Renal pelvis (tissue), 4 donors: ENCODE results near the gene ULK4. TPM values are rescaled to one million over a fixed set of nuclear protein-coding genes. Genes with fewer than 3 reads are reported as not detected.
"Not testable (repeated sequence)": the region's sequence is repeated elsewhere in the genome, so short reads cannot be mapped to it uniquely, and the experiment has no call there.

Experiments
- DNase-seq: peaks from one replicate; pipeline ENCODE4 v3.0.0-alpha.2; 2013
- polyA plus RNA-seq, 3 donors: library from polyadenylated mRNA; unstranded; fragments of 120-200 nt; gene quantifications; one replicate each; pipeline ENCODE4 v1.2.1, GENCODE V29; 2013; ENCODE audit not compliant: insufficient read length in 3 of 3

The ULK4 gene
- polyA plus RNA-seq, 3 donors = 4.9 to 5.6 (median 4.9) TPM

- no peak for DNase-seq
Observed at GRCh38 chr3:41963823-41964222, 1.9 kb upstream of the ULK4 start.

GRCh38 chr3:41960826-41961750, 815 bp downstream of the ULK4 start:
- DNase-seq = peak; percentile 54

GRCh38 chr3:41956574-41956973, 5.3 kb downstream of the ULK4 start:
- DNase-seq = no peak

- DNase-seq = no peak
Observed at GRCh38 chr3:41955192-41955591, 6.7 kb downstream of the ULK4 start.

- DNase-seq = no peak
Observed at GRCh38 chr3:41943311-41943843, 18.5 kb downstream of the ULK4 start.

- DNase-seq = no peak
Observed at GRCh38 chr3:41940393-41940792, 21.5 kb downstream of the ULK4 start.

- DNase-seq = no peak
Observed at GRCh38 chr3:41936384-41936783, 25.5 kb downstream of the ULK4 start.

GRCh38 chr3:41933154-41933676, 28.7 kb downstream of the ULK4 start:
- DNase-seq = peak; percentile 42

- DNase-seq = peak; percentile 21
Observed at GRCh38 chr3:41932464-41932863, 29.4 kb downstream of the ULK4 start.

GRCh38 chr3:41920406-41920965, 41.4 kb downstream of the ULK4 start:
- DNase-seq = peak; percentile 27

- no peak for DNase-seq
Observed at GRCh38 chr3:41915353-41915752, 46.5 kb downstream of the ULK4 start.

GRCh38 chr3:41912280-41912679, 49.6 kb downstream of the ULK4 start:
- no peak for DNase-seq

- DNase-seq = no peak
Observed at GRCh38 chr3:41907330-41908073, 54.4 kb downstream of the ULK4 start.

- DNase-seq = no peak
Observed at GRCh38 chr3:41900265-41900664, 61.6 kb downstream of the ULK4 start.

- DNase-seq = no peak
Observed at GRCh38 chr3:41898631-41899030, 63.3 kb downstream of the ULK4 start.

GRCh38 chr3:41893977-41894376, 67.9 kb downstream of the ULK4 start:
- peak; percentile 31 for DNase-seq

- DNase-seq = no peak
Observed at GRCh38 chr3:41888368-41889076, 73.4 kb downstream of the ULK4 start.

GRCh38 chr3:41882956-41883355, 78.9 kb downstream of the ULK4 start:
- no peak for DNase-seq

GRCh38 chr3:41881233-41881821, 80.6 kb downstream of the ULK4 start:
- DNase-seq = peak; percentile 42

- no peak for DNase-seq
Observed at GRCh38 chr3:41880387-41880786, 81.5 kb downstream of the ULK4 start.

GRCh38 chr3:41877741-41878140, 84.2 kb downstream of the ULK4 start:
- not testable (repeated sequence) for DNase-seq
